HEK293 (cell line): Measurements from ENCODE around the gene ALDH3A1.

Source experiments
- CTCF ChIP-seq: fragments of 450-650 bp; formaldehyde crosslinking; IDR thresholded peaks from 2 replicates; pipeline ENCODE4 v1.5.1; 2016; ENCODE audit warnings: missing biosample characterization, missing genetic modification characterization
- TCF7L2 ChIP-seq: IDR thresholded peaks from 2 replicates; pipeline ENCODE4 v1.6.1; 2011; ENCODE audit warnings: low read depth, mild to moderate bottlenecking, inconsistent platforms, low read length, moderate library complexity, borderline replicate concordance
- ZBTB11 ChIP-seq: fragments of 450-650 bp; formaldehyde crosslinking; conservative IDR thresholded peaks from 2 replicates; pipeline ENCODE4 v1.5.1; 2016; ENCODE audit warnings: low read depth, missing biosample characterization, missing genetic modification characterization
- ZNF404 ChIP-seq: fragments of 450-650 bp; formaldehyde crosslinking; IDR thresholded peaks from 2 replicates; pipeline ENCODE4 v1.5.1; 2017; ENCODE audit warnings: missing biosample characterization, missing genetic modification characterization
- ZNF501 ChIP-seq: fragments of 450-650 bp; formaldehyde crosslinking; IDR thresholded peaks from 2 replicates; pipeline ENCODE4 v1.5.1; 2016; ENCODE audit warnings: missing biosample characterization, missing genetic modification characterization

- no peak for TF ChIP-seq CTCF (tag by site-specific recombination)
- no peak for TF ChIP-seq TCF7L2
- no peak for TF ChIP-seq ZNF404
- no peak for TF ChIP-seq ZNF501 (tag by site-specific recombination)
- no peak for TF ChIP-seq ZBTB11 (tag by site-specific recombination)
Observed at GRCh38 chr17:19731626-19732025, 16.5 kb downstream of the ALDH3A1 start.
